Measurements from ENCODE around the gene LTC4S. TPM values are rescaled to one million over a fixed set of nuclear protein-coding genes. Genes with fewer than 3 reads are reported as not detected.
"Not testable (repeated sequence)": the region's sequence is repeated elsewhere in the genome, so short reads cannot be mapped to it uniquely, and the experiment has no call there.

Gene LTC4S
- total RNA-seq, 1 donor from 2014 or later: 1.5 TPM

GRCh38 chr5:179769796-179770195 is 24.0 kb upstream of the LTC4S start:
- DNase-seq: no peak

GRCh38 chr5:179771311-179771895 is 22.4 kb upstream of the LTC4S start:
- no peak for DNase-seq

- DNase-seq: no peak
Measured at GRCh38 chr5:179772351-179772750, 21.4 kb upstream of the LTC4S start.

GRCh38 chr5:179773686-179774040 is 20.1 kb upstream of the LTC4S start:
- no peak for DNase-seq

GRCh38 chr5:179774442-179774841 is 19.3 kb upstream of the LTC4S start:
- no peak for DNase-seq

- DNase-seq: no peak
Measured at GRCh38 chr5:179776411-179776938, 17.3 kb upstream of the LTC4S start.

GRCh38 chr5:179777456-179777855 is 16.3 kb upstream of the LTC4S start:
- DNase-seq: no peak

GRCh38 chr5:179777909-179778308 is 15.9 kb upstream of the LTC4S start:
- DNase-seq: no peak

DNA sequence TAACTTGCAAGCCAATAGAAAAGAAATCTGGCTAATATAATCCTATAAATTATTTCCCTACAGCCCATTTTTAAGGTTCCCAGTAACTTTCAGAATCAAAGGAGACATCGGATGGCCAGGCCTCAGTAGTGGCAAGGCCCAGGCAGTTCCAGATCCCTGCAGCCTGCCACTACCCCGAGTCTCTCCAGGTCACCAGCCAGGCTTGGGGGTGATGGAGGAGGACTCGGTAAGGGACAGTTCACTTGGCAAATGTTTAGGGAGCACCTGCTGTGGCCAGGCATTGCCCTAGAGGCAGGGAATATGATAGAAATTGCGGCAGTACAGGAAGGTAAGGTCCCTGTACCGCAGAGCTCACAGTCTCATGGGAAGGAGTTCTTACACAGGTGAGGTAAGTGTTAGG is 15.2 kb upstream of the LTC4S start:
- no peak for DNase-seq

DNA sequence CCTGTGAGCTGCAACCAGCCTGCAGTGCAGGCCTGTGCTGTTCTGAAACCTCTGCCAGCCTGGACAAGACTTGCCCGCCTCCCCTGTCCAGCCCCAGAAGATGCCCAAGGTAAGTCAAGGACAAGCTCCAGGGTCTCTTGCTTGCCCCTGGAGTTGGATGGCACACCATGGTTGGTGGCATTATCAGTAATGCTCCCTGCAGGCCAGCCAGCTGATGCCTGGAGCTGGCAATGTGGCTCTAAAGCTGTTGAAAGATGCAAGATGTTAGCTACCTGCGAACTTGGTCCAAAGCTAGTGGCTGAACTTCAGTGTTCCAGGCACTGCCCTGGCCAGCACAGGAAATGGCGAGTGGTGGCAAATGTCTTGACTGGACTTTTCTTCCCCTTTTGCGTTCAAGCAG is 14.0 kb upstream of the LTC4S start:
- no peak for DNase-seq

DNA sequence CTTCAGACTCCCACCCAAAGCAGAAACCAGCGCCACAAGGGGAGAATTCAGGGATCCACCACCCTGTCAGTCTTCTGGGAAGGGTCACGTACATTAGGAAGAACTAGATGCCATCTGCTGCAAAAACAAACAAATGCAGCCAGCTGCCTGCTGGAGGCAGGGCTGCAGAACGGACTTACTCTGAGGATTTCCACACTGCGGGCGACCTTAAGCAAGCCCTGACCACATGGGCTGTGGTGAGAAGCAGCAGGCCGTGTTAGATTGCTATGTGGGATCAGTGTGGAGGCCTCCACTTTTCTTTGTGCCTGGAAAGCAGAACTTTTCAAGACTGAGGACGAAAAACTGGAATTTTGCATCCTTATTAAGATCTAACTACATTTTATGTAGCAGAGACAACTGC is 13.4 kb upstream of the LTC4S start:
- DNase-seq: no peak

- DNase-seq: no peak
Measured at GRCh38 chr5:179781846-179782245, 11.9 kb upstream of the LTC4S start.

DNA sequence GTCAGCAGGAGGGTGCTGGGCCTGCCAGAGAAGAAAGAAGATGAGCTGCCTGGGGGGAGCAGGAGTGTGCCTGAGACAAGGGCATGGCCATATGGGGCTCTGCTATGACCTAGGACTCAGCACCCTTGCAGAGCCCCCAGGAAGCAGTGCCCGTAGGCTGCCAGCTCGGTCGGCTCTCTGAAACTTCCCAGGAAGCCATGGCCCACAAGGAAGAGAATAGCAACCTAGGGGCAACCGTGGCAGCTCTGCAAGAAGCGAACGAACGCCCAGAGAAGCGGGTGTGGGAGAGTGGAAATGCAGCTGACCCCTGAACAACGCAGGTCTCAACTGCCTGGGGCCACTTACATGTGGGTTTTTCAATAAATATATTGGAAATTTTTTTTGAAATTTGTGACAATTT is 10.7 kb upstream of the LTC4S start:
- no peak for DNase-seq

DNA sequence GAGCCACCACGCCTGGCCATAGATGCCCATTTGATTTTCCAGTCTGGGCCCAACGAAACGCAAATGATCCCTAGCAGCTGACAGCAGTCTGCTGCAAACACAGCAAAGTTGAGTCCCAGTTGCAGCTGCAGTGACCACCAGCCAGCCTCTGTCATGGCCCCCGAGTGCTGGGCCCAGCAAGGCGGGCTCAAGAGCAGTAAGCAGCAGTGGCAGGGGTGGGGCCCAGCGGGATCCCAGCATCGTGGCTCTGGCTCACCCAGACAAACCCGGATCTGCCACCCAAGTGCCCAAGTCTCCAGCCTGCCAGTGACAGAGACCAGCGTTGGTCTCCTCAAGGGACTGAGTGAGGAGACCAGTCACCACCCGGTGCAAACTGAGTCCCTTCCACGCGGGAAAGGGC is 6.9 kb upstream of the LTC4S start:
- DNase-seq: no peak

DNA sequence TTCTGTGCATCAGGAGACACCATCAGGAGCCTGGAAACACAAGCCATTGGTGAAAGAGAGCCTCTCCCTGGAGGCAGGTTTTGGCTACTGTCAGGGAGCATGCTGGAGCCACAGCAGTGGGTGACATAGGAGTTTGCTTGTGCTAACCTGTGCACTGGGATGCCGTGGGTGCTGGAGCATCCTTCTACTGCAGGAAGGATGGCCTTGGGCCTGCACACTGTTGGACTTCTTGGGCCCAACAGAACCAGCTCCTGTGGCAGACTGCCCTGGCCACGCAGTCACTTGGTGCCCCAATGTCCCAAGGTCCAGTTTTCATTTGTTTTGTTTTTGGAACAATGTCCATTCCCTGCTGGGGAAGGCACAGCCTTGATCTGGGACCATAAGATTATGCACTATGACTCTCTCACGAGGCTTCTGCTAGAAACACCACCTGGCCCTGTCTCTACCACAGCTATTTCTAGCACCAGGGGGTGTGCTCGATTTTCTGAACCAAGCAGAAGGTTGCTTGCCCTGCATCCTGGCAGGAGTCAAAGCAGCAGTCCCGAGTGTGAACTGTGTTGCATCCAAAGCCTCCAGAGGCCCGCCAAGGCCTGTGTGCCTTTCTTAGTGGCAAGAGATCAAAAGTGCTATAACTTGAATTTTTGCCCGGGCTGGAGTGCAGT is 5.5 kb upstream of the LTC4S start:
- no peak for DNase-seq

DNA sequence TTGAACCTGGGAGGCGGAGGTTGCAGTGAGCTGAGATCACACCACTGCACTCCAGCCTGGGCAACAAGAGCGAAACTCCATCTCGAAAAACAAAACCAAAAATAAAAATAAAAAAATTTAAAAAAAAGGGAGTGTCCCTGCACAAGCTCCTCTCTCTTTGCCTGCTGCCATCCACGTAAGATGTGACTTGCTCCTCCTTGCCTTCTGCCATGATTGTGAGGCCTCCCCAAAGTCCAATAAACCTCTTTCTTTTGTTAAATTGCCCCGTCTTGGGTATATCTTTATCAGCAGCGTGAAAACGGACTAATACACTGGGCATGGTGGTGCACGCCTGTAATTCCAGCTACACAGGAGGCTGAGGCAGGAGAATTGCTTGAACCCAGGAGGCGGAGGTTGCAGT is 4.5 kb upstream of the LTC4S start:
- DNase-seq: not testable (repeated sequence)

DNA sequence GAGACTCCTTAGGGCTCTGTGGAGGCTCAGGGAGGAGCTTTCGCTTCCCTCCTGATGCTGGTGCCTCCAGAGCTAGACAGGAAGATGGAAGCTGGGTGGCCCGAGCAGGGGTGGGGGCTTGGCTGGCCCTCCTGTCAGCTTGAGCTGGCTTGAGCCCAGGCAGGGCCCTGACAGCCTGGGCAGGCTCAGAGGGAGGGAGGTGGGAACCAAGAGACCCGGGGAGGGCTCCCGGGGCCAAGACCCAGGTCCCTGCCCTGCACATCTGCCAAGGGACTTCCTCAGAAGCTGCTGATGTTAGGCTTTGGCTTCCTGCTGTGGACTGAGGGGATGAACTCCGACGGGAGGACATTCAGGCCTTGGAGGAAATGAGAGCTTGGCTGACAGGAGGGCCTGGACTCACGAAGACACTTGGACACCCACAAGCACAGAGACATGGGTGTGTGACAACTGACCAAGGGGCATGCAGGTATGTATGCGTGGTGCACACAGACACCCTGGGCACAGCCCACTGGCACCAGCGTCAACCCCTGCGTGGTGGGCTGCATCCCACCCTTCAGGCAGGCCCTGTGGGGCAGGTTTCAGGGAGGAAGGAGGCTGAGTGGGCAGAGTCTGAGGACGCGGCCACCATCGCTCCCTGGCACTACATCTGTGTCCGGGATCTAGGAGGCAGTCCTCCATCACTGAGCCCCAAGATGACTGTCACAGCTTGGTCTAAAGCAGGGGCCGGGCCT is 1.7 kb upstream of the LTC4S start:
- DNase-seq: no peak

- DNase-seq: no peak
Measured at GRCh38 chr5:179792612-179793467, 946 bp upstream of the LTC4S start.

- DNase-seq: no peak
Measured at GRCh38 chr5:179794171-179794570, 385 bp downstream of the LTC4S start.

DNA sequence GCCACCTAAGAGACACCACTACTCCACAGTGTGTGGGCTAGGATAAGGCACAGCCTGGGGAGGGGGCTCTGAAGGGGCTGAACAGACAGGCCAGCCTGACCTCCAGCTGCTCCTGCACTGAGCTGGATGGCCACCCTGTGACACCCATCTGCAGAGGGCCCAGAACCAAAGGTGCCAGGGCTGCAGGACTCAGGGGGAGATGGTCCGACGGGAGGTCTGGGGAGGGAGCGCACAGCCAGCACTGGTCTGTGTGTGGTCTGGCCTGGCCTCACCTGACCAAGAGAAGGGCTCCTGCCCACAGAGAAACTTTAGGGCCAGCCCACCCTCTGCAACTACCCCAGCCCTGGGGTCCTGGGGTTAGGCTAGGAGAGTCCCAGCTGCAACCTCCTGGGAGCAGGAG is 789 bp downstream of the LTC4S start:
- no peak for DNase-seq

- DNase-seq: no peak
Measured at GRCh38 chr5:179795049-179795862, 1.5 kb downstream of the LTC4S start.
